ENCODE results near the gene TMTC1.

Gene TMTC1

GRCh38 chr12:29609431-29610215, 174.1 kb downstream of the TMTC1 start:
- no peak for TF ChIP-seq CTCF (IDR thresholded peaks at IDR 0.05; ENCODE audit: low read depth, low read length, missing control alignments)
- no peak for DNase-seq (ENCODE audit: extremely low read depth, low read depth)
- no peak overlapping the region for H3K4me3 ChIP-seq (replicated peaks; ENCODE audit: low read depth, low read length)

GRCh38 chr12:29608581-29608980, 175.2 kb downstream of the TMTC1 start:
- no peak overlapping the region for H3K4me3 ChIP-seq (replicated peaks; ENCODE audit: low read depth, low read length)
- DNase-seq (ENCODE audit: extremely low read depth, low read depth): no peak
- TF ChIP-seq CTCF (IDR thresholded peaks at IDR 0.05; ENCODE audit: low read depth, low read length, missing control alignments): no peak

GRCh38 chr12:29599381-29599780, 184.4 kb downstream of the TMTC1 start:
- TF ChIP-seq CTCF (IDR thresholded peaks at IDR 0.05; ENCODE audit: low read depth, low read length, missing control alignments): no peak
- no peak overlapping the region for H3K4me3 ChIP-seq (replicated peaks; ENCODE audit: low read depth, low read length)
- no peak for DNase-seq (ENCODE audit: extremely low read depth, low read depth)

- no peak for TF ChIP-seq CTCF (IDR thresholded peaks at IDR 0.05; ENCODE audit: low read depth, low read length, missing control alignments)
- H3K4me3 ChIP-seq (replicated peaks; ENCODE audit: low read depth, low read length): no peak overlapping the region
- DNase-seq (ENCODE audit: extremely low read depth, low read depth): no peak
These were observed 188.5 kb downstream of the TMTC1 start for GRCh38 chr12:29595071-29595755.

GRCh38 chr12:29593001-29593400, 190.7 kb downstream of the TMTC1 start:
- TF ChIP-seq CTCF (IDR thresholded peaks at IDR 0.05; ENCODE audit: low read depth, low read length, missing control alignments): no peak
- DNase-seq (ENCODE audit: extremely low read depth, low read depth): no peak

GRCh38 chr12:29591140-29592020, 192.4 kb downstream of the TMTC1 start:
- TF ChIP-seq CTCF (IDR thresholded peaks at IDR 0.05; ENCODE audit: low read depth, low read length, missing control alignments): peak; percentile 49
- H3K4me3 ChIP-seq (replicated peaks; ENCODE audit: low read depth, low read length): no peak overlapping the region

More at GRCh38 chr12:29593001-29593400, 190.7 kb downstream of the TMTC1 start:
- no peak overlapping the region for H3K4me3 ChIP-seq (replicated peaks; ENCODE audit: low read depth, low read length)

More at GRCh38 chr12:29591140-29592020, 192.4 kb downstream of the TMTC1 start:
- no peak for DNase-seq (ENCODE audit: extremely low read depth, low read depth)

Measured in HFF-Myc (cell line).